IPS-18c (cell line): Measurements from ENCODE around the gene RYK.

Experiments used
- H3K4me3 ChIP-seq: 2 replicates; pipeline ENCODE4 v1.7.0; 2013; ENCODE audit warnings: low read depth, mild to moderate bottlenecking, low read length, moderate library complexity; ENCODE audit not compliant: insufficient read depth
- H3K9me3 ChIP-seq: one replicate; pipeline ENCODE4 v1.6.1; 2013; ENCODE audit warnings: mild to moderate bottlenecking, low read length, moderate library complexity; ENCODE audit not compliant: control insufficient read depth, insufficient read depth

RYK gene

DNA sequence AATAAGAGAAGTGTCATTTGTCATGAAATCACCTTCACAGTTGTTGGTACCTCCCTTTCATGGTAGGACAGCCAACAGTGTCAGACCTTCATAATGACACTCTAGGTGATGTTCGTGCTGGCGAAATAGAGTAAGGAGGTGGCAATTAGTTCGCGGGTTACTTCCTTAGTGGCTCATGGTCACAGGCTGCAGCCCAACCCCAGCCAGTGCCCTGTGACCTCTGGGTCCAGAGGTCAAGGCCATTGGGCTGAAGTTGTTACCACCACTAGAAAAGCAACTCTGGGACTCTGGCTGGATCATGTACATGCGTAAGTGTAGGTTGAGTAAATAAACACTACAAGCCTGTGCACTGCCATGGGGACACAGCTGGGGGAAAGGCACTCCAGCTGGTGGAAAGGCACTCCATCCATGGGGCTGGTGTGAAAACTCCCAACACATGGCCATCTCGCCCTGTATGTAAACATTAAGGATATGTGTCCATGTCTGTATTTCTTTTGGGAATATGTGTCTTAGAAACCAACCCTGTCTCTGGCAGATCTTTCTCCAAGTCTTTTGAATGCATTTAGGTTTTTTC is 106.7 kb downstream of the RYK start:
- Histone ChIP-seq H3K9me3 (no peaks in the 10 kb centered on the region), H3K4me3 (no peak overlapping the region)

DNA sequence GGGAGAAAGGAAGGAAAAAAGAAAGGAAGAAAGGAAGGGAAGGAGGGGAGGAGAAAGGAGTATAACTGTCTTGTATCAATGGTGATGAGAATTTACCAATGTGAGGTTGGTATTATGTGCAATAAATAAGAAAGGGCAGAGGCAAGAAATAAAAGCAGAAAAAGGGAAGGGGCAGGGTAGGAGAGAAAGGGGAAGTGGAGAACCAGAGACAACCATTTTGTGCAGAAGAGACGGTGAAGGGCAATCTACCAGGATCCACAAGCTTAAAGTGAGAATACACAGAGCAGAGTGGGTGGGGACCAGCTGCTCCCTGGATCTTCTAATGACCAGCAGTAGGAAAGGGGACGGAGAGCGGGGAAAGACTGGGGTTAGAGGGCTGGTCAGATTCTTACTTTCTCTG is 114.1 kb downstream of the RYK start:
- Histone ChIP-seq H3K9me3 (no peaks in the 10 kb centered on the region), H3K4me3 (no peak overlapping the region)

- H3K9me3 ChIP-seq, result no peaks in the 10 kb centered on the region
- no peak overlapping the region for H3K4me3 ChIP-seq
Observed at GRCh38 chr3:134134698-134135415, 115.8 kb downstream of the RYK start.

DNA sequence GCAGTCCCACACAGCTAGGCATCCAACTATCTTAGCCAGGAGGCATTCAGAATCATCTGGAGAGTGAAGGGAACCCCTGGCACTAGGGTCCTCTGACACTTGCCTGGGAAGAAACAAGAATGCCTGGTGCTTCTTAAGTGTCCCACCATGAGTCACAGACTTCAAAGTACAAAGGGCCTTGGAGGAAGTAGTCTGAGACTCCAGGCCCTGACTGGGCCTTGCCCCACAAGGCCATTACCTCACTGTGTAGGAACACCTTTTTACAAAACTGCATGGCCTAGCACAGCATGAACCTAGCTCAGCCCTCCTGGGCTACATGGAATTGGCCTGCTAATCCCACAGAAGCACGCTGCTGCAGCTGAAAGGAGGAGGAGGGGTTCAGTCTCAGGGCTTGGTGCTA is 116.4 kb downstream of the RYK start:
- H3K9me3 ChIP-seq, result no peaks in the 10 kb centered on the region
- no peak overlapping the region for H3K4me3 ChIP-seq

DNA sequence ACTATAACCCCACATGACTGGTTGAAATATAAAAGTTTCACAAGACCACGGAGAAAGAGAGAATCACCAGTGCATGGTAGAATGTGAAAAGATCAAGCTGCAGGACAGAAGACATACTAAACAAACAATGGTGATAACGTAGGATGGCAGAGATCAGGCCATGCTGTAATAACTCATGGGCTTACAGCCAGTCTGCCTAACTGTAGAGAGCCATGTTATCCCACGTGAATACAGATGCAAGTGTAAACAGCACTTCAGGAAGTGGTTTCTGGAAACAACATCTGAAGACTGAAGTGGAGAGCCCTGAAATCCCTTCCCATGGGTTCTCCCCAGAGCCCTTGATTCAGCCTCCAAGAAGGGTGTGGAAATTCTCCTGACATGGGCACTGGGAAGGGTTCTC is 117.7 kb downstream of the RYK start:
- no peak overlapping the region for H3K4me3 ChIP-seq
- no peaks in the 10 kb centered on the region for H3K9me3 ChIP-seq

- Histone ChIP-seq H3K4me3 (no peak overlapping the region), H3K9me3 (peaks cover 2% of the 10 kb centered on the region)
Observed at GRCh38 chr3:134126153-134126552, 124.5 kb downstream of the RYK start.

DNA sequence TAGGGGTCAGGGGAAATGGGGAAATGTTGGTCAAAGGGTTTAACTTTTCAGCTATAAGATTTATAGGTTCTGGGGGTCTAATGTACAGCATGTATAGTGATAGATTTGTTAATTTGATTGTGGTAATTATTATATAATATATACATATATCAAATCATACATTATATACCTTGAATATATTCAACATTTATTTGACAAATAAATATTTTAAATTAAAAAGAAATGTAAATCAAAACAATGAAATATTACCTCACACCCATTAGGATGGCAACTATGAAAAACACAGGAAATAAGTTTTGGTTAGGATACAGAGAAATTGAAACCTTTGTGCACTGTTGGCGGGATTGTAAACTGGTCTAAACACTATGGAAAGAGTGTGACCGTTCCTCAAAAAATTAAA is 135.9 kb downstream of the RYK start:
- no peaks in the 10 kb centered on the region for H3K9me3 ChIP-seq
- no peak overlapping the region for H3K4me3 ChIP-seq

DNA sequence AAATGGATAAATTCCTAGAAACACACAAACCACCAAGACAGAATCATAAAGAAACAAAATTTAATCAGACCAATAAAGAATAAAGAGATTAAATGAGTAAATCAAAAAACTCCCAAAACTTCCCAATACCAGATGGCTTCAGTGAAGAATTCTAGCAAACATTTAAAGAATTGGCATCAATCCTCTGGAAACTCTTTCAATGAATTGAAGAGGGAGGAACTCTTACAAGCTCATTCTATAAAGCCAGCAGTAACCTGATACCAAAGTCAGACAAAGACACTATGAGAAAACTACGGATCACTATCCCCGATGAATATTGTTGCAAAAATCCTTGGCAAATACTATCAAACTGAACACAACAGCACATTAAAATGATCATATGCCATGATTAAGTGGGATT is 139.0 kb downstream of the RYK start:
- no peak overlapping the region for H3K4me3 ChIP-seq
- no peaks in the 10 kb centered on the region for H3K9me3 ChIP-seq

DNA sequence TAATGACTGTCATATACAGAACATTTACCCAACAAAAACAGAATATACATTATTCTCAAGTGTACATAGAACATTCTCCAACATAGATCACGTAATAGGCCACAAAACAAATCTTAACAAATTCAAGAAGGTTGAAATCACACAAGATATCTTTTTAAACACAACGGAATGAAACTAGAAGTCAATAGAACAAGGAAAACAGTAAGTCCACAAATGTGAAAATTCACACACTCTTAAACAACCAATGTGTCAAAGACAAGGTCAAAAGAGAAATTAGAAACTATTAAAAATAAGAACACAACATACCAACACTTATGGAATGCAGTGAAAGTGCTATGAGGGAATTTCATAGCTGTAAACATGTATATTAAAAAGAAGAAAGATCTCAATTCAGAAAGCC is 139.7 kb downstream of the RYK start:
- no peak overlapping the region for H3K4me3 ChIP-seq
- H3K9me3 ChIP-seq, result no peaks in the 10 kb centered on the region
